IPS-15b (cell line): ENCODE data around the gene RBM34.

ENCODE experiments used
- H3K27me3 ChIP-seq: one replicate; pipeline ENCODE4 v1.6.1; 2013; ENCODE audit warnings: low read length; ENCODE audit not compliant: control insufficient read depth, insufficient read depth
- H3K36me3 ChIP-seq: one replicate; pipeline ENCODE4 v1.6.1; 2013; ENCODE audit warnings: low read length; ENCODE audit not compliant: control insufficient read depth, insufficient read depth
- H3K4me1 ChIP-seq: one replicate; pipeline ENCODE4 v1.6.1; 2013; ENCODE audit warnings: mild to moderate bottlenecking, low read length; ENCODE audit not compliant: control insufficient read depth, insufficient read depth
- H3K4me3 ChIP-seq: one replicate; pipeline ENCODE4 v1.5.1; 2013; ENCODE audit warnings: low read depth, low read length
- H3K9ac ChIP-seq: one replicate; pipeline ENCODE4 v1.6.1; 2013; ENCODE audit warnings: low read depth, mild to moderate bottlenecking, low read length
- H3K9me3 ChIP-seq: one replicate; pipeline ENCODE4 v1.6.1; 2013; ENCODE audit warnings: mild to moderate bottlenecking, low read length; ENCODE audit not compliant: control insufficient read depth, insufficient read depth

The RBM34 gene

DNA sequence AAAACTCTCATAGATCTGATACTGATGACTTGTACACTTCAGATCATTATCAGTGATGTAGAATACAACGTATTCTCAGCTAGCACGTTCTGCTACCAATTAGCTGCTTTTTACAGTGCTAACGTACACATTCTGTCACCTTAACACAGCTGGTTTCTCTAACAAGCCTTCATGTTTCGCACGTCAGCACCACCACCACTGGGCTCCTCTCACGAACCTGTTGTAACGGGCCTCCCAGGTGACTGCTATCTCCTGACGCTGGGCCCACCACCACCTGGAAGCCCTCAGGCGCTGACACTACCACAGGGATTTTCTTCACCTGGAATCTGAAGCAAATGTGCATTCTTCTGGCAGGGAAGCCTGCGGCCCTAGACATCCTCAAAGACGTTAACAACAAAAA is 52.2 kb downstream of the RBM34 start:
- H3K36me3 ChIP-seq: peaks cover 12% of the 10 kb centered on the region
- H3K4me1 ChIP-seq: no peaks in the 10 kb centered on the region
- no peaks in the 10 kb centered on the region for H3K27me3 ChIP-seq
- H3K9ac ChIP-seq: no peak overlapping the region
- H3K4me3 ChIP-seq: no peak overlapping the region
- no peaks in the 10 kb centered on the region for H3K9me3 ChIP-seq

DNA sequence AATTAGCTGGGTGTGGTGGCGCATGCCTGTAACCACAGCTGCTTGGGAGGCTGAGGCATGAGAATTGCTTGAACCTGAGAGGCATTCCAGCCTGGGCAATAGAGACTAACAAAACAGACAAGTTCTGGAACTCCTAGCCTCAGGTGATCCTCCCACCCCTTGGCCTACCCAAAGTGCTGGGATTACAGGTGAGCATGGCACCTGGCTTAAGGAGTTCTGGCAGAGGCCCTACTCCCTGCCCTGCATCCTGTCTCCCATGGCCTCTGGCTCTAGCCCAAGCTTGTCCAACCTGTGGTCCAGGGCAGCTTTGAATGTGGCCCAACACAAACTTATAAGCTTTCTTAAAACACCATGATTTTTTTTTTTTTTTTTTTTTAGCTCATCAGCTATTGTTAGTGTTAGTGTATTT is 52.9 kb downstream of the RBM34 start:
- no peak overlapping the region for H3K4me3 ChIP-seq
- H3K9me3 ChIP-seq: no peaks in the 10 kb centered on the region
- H3K36me3 ChIP-seq: peaks cover 8% of the 10 kb centered on the region
- H3K9ac ChIP-seq: no peak overlapping the region
- no peaks in the 10 kb centered on the region for H3K4me1 ChIP-seq
- no peaks in the 10 kb centered on the region for H3K27me3 ChIP-seq

DNA sequence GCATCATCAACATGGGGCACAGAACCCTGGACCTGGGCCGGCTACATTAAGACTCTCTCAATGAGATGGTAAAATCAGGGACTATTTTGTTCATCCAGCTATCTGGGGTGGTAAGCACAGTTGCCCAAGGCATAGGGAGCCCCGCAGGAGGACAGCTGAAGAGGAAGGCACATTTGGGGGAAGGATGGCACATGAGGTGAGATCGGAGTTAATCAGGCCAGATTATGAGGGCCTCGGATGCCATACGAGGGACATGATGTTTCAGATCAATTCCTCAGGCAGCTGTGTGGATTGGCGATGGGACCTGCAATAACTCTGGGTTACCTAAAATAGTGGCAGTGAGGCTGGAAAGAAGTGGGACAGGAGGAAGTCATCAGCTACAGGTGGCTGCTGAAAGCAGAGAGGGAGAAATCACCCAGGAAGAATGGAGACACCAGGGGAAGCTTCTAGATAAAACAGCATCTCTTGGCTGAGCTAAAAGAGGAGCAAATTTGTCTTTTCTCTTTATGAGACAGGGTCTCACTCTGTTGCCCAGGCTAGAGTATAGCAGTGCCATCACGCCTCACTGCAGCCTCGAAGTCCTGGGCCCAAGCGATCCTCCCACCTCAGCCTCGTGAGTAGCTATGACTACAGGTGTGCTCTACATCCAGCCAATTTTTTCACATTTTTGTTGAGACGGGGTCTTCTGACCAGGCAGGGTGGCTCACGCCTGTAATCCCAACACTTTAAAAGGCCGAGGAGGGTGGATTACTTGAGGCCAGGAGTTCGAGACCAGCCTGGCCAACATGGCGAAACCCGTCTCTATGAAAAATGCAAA is 53.5 kb downstream of the RBM34 start:
- Histone ChIP-seq H3K4me1 (no peaks in the 10 kb centered on the region), H3K36me3 (peaks cover 7% of the 10 kb centered on the region), H3K27me3 (no peaks in the 10 kb centered on the region), H3K4me3 (no peak overlapping the region), H3K9ac (no peak overlapping the region), H3K9me3 (no peaks in the 10 kb centered on the region)

DNA sequence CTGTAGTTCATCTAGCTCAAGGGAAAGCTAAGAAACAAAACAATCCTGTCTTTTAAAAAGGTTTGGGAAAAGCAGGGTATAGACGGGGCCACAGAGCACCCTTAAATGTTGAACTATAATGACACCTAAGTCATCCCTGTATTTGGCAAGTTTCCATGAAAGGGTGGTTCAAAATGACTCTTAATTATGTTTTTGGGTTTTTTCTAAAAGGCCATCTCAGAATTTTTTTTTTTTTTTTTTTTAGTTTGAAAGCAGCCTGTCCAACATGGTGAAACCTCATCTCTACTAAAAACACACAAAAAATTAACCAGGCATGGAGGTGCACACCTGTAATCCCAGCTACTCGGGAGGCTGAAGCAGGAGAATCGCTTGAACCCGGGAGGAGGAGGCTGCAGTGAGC is 54.6 kb downstream of the RBM34 start:
- Histone ChIP-seq H3K4me3 (no peak overlapping the region), H3K9ac (no peak overlapping the region), H3K4me1 (no peaks in the 10 kb centered on the region), H3K9me3 (no peaks in the 10 kb centered on the region), H3K36me3 (peaks cover 7% of the 10 kb centered on the region), H3K27me3 (no peaks in the 10 kb centered on the region)

DNA sequence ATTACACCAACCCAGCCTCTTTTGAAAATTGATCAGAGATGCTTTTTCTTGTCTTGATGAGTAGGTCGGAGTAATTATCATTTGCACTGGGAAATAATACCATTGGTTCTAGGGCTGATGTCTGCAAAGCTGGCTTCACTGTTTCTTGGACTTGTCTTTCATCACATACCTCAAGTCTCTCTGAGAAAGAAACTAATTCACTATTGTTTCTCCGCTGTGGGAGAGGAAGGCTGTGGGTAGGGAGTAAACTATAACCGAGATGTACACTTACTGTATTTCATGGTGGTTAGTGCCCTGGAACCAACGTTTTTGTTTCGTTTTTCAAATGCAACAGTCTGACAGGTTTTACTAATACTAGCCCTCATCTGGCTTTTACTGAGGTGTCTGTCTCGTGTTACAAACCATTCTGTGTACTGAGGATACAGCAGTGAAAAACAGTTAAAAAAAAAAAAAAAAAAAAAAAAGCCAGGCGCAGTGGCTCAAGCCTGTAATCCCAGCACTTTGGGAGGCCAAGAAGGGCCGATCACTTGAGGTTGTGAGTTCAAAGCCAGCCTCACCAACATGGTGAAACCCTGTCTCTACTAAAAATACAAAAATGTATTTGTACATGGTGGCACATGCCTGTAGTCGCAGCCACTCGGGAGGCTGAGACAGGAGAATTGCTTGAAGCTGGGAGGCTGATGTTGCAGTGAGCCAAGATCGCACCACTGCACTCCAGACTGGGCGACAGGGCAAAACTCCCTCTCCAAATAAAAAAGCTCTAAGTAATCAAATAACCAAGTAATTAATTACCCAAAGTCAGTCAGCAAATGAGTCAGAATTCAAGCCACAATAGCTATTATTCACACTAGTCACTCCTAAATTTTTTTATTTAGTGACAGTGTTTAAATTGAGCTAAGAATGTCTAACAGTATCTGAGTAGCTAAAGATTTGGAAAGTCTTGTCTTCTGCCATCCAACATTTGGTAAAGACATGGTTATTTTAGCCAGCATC is 55.7 kb downstream of the RBM34 start:
- no peak overlapping the region for H3K4me3 ChIP-seq
- H3K4me1 ChIP-seq: no peaks in the 10 kb centered on the region
- H3K9ac ChIP-seq: no peak overlapping the region
- peaks cover 7% of the 10 kb centered on the region for H3K36me3 ChIP-seq
- H3K9me3 ChIP-seq: no peaks in the 10 kb centered on the region
- no peaks in the 10 kb centered on the region for H3K27me3 ChIP-seq

DNA sequence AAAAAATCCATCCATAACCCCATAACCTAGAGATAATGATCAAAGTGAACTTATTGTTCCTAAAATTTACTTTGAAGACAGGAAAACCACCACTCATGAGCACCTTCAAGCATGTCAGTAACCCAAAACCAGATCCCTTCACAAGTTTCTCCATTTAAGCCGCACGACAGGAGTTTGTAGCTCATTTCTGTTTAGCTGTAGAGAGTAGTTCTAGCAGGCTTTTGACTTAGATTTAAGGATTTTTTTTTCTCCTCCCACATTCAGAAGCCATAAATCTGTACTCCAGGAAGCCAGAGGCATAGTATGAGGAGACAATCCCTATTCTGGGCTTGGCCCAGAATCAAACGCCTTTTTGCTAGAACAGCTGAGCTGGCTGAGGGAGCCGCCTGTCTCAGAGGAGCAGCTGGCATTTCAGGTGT is 58.0 kb downstream of the RBM34 start:
- no peak overlapping the region for H3K9ac ChIP-seq
- H3K4me3 ChIP-seq: no peak overlapping the region
- H3K36me3 ChIP-seq: no peaks in the 10 kb centered on the region
- H3K4me1 ChIP-seq: no peaks in the 10 kb centered on the region
- no peaks in the 10 kb centered on the region for H3K27me3 ChIP-seq
- H3K9me3 ChIP-seq: no peaks in the 10 kb centered on the region

DNA sequence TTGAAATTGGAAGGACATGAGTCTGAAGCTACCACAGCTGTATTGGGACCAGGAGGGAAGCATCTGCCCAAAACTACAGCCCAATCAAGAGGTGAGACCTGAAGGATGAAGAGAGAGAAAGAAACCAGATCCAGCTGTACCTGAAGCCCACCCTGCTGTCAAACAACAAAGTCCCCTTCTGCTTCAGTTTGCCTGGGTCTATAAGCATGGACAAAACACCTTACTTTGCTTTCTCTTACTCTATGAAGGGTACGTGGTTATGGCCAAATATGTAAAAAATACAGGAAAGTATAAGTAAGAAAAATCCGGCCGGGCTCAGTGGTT is 58.8 kb downstream of the RBM34 start:
- Histone ChIP-seq H3K36me3 (no peaks in the 10 kb centered on the region), H3K4me3 (no peak overlapping the region), H3K27me3 (no peaks in the 10 kb centered on the region), H3K9ac (no peak overlapping the region), H3K4me1 (no peaks in the 10 kb centered on the region), H3K9me3 (no peaks in the 10 kb centered on the region)

DNA sequence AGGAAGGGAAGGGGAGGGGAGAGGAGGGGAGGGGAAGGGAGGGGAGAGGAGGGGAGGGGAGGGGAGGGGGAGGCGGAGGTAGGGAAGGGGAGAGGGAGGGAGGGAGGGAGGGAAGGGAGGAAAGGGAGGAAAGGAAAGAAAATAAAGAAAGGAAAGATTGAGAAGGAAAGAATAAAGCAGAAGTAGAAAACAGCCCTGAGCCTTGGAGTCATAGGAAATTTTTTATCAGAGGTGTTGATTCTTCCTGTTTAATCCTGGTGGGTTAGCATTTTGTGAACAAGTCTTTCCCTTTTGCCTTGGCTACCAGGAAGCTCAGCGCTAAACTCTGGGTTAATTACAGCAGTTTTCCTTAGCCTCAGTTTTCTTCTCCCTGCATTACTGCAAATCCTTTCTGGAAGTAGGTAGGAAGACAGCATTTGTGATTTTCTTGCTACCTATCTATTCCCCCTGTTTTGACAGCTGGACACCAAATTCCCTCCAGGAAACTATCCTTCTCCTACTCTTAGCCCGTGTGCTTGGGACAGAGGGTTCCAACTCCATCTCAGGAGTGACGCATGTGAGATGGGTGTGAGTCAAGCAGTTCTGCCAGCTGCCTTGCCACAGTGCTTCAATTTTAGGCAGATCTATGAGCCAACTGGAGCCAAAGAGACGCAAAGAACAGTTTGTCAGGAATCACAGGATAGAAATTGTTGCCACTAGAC is 59.3 kb downstream of the RBM34 start:
- Histone ChIP-seq H3K27me3 (no peaks in the 10 kb centered on the region), H3K36me3 (no peaks in the 10 kb centered on the region), H3K4me1 (no peaks in the 10 kb centered on the region), H3K9ac (no peak overlapping the region), H3K9me3 (no peaks in the 10 kb centered on the region), H3K4me3 (no peak overlapping the region)

DNA sequence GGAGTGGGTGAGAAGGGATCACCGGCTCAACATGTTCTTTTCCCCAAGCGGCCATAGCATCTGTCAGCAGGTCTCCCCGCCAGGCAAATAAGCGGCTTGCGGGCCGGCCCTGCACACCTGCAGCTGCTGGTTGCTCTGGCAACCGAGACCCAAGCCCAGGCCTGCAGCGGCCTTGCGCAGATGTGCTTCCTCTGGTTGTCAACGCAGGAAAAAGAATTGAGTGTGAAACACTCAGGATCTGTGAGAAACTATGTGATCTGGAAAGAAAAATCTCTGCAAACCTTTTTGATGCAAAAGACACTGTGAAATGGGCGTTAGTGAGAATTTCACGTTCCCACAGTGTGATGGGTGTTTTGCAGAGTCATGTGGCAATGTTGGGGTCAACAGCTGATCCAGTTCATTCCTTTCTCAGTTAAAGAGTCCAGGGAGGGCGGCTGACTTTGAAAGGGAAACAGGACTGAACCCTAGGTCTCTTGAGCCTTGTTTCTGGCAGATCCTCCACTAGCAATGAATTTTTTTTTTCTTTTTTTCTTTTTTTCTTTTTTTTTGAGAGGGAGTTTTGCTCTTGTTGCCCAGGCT is 60.8 kb downstream of the RBM34 start:
- Histone ChIP-seq H3K4me1 (no peaks in the 10 kb centered on the region), H3K9me3 (no peaks in the 10 kb centered on the region), H3K9ac (no peak overlapping the region), H3K4me3 (no peak overlapping the region), H3K36me3 (no peaks in the 10 kb centered on the region), H3K27me3 (no peaks in the 10 kb centered on the region)

DNA sequence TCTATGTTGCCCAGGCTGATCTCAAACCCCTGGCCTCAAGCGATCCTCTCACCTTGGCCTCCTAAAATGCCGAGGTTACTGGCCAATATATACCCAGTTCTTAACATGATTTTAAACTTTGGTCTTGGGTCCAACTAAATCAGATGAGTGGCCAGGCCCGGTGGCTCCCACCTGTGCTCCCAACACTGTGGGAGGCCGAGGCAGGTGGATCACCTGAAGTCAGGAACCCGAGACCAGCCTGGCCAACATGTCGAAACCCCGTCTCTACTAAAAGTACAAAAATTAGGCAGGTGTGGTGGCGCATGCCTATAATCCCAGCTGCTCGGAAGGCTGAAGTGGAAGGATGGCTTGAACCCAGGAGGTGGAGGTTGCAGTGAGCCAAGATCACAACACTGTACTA is 62.1 kb downstream of the RBM34 start:
- Histone ChIP-seq H3K9me3 (no peaks in the 10 kb centered on the region), H3K9ac (no peak overlapping the region), H3K27me3 (no peaks in the 10 kb centered on the region), H3K4me3 (no peak overlapping the region), H3K4me1 (no peaks in the 10 kb centered on the region), H3K36me3 (no peaks in the 10 kb centered on the region)

DNA sequence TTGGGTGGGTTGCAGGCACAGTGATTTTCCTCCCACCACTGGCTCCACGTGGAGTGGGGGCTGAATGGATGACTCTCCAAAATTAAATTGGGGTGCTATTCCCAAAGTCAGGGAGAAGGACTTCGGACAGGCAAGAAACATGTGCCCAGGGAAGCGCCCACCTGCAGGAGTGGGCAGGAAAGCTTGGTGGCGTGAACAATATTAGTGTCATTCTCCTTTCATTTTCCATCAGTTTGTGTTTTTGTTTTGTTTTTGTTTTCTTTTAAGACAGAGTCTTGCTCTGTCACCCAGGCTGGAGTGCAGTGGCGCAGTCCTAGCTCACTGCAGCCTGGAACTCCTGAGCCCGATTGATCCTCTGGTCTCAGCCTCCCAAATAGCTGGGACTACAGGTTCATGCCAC is 62.5 kb downstream of the RBM34 start:
- Histone ChIP-seq H3K4me3 (no peak overlapping the region), H3K36me3 (no peaks in the 10 kb centered on the region), H3K9me3 (no peaks in the 10 kb centered on the region), H3K4me1 (no peaks in the 10 kb centered on the region), H3K9ac (no peak overlapping the region), H3K27me3 (no peaks in the 10 kb centered on the region)
